ENCODE results near the gene ARIH1.

- no peak for TF ChIP-seq CTCF (IDR thresholded peaks at IDR 0.05)
- no peak for TF ChIP-seq POLR2AphosphoS5 (IDR thresholded peaks at IDR 0.05; ENCODE audit: low read depth, low read length)
- TF ChIP-seq MAX (IDR thresholded peaks at IDR 0.05; ENCODE audit: low read depth): no peak
- no peak for TF ChIP-seq USF1 (IDR thresholded peaks at IDR 0.05; ENCODE audit: borderline replicate concordance, low read depth)
- no peak for TF ChIP-seq REST (IDR thresholded peaks at IDR 0.05; ENCODE audit: low read depth, low read length)
- TF ChIP-seq JUND (IDR thresholded peaks at IDR 0.05): no peak
- no peak for TF ChIP-seq TEAD4 (IDR thresholded peaks at IDR 0.05; ENCODE audit: borderline replicate concordance, insufficient read depth)
- TF ChIP-seq MXI1 (IDR thresholded peaks at IDR 0.05; ENCODE audit: low read depth, low read length): no peak
- no peak for TF ChIP-seq SMC3 (IDR thresholded peaks at IDR 0.05; ENCODE audit: low read depth, low read length)
- TF ChIP-seq RCOR1 (IDR thresholded peaks at IDR 0.05; ENCODE audit: low read length): no peak
- TF ChIP-seq GATA2 (CRISPR knock-in tag; IDR thresholded peaks at IDR 0.05): no peak
Measured at GRCh38 chr15:72460402-72460801, 13.7 kb upstream of the ARIH1 start.

Measured in SK-N-SH (cell line).